ENCODE measurements around the gene HOXD4.

GRCh38 chr2:176126929-176127773 lies 24.2 kb upstream of the HOXD4 start:
- TF ChIP-seq CTCF (IDR thresholded peaks at IDR 0.05 in 4 of 5, conservative IDR thresholded peaks at IDR 0.05 in 1 of 5) = peak; percentile 76 to 95 (median 85)
- no peak for TF ChIP-seq POLR2A (IDR thresholded peaks at IDR 0.05)
